GM19351 (cell line): ENCODE data around the gene MROH2A.
"Not testable (repeated sequence)": the region's sequence is repeated elsewhere in the genome, so short reads cannot be mapped to it uniquely, and the experiment has no call there.

Experiments used
- ATAC-seq: cut with Tn5 transposase; IDR thresholded peaks from one replicate; pipeline ENCODE4 v1.9.1; 2021; ENCODE audit warnings: mild to moderate bottlenecking, moderate library complexity; ENCODE audit not compliant: unreplicated experiment

The MROH2A gene

GRCh38 chr2:233852056-233852455 is 73.9 kb downstream of the MROH2A start:
- no peak for ATAC-seq

- ATAC-seq, result no peak
Measured at GRCh38 chr2:233853353-233853752, 75.2 kb downstream of the MROH2A start.

- no peak for ATAC-seq
Measured at GRCh38 chr2:233853883-233854240, 75.7 kb downstream of the MROH2A start.

GRCh38 chr2:233854241-233854981 is 76.3 kb downstream of the MROH2A start, which contains the start of gene HJURP:
HJURP (minus strand) TSS chr2:233854535; CDS start chr2:233854500, 35 bp downstream.
- ATAC-seq, result peak; percentile 95

GRCh38 chr2:233855345-233855744 is 77.2 kb downstream of the MROH2A start:
- no peak for ATAC-seq

GRCh38 chr2:233856184-233856583 is 78.1 kb downstream of the MROH2A start:
- no peak for ATAC-seq

GRCh38 chr2:233857511-233858141 is 79.5 kb downstream of the MROH2A start:
- ATAC-seq, result no peak

- no peak for ATAC-seq
Measured at GRCh38 chr2:233858331-233858730, 80.2 kb downstream of the MROH2A start.

- ATAC-seq, result no peak
Measured at GRCh38 chr2:233862261-233862768, 84.2 kb downstream of the MROH2A start.

GRCh38 chr2:233865838-233866237 is 87.7 kb downstream of the MROH2A start:
- no peak for ATAC-seq

- ATAC-seq, result no peak
Measured at GRCh38 chr2:233866479-233866878, 88.3 kb downstream of the MROH2A start.

GRCh38 chr2:233867993-233868532 is 89.9 kb downstream of the MROH2A start, which contains the start of gene MSL3B:
MSL3B (minus strand) TSS chr2:233868386.
- ATAC-seq, result peak; percentile 75

- no peak for ATAC-seq
Measured at GRCh38 chr2:233871432-233871831, 93.3 kb downstream of the MROH2A start.

- not testable (repeated sequence) for ATAC-seq
Measured at GRCh38 chr2:233872125-233872524, 94.0 kb downstream of the MROH2A start.

GRCh38 chr2:233882353-233882752 is 104.2 kb downstream of the MROH2A start:
- no peak for ATAC-seq
